Loucy (cell line): ENCODE results near the gene DLGAP5.

Source experiments
- CTCF ChIP-seq: fragments of 200-600 bp; sonication (generic); conservative IDR thresholded peaks from 2 replicates; pipeline ENCODE4 v1.5.1; 2014; ENCODE audit warnings: mild to moderate bottlenecking, antibody characterized with exemption, low read length
- EZH2phosphoT487 ChIP-seq: fragments of 200-600 bp; IDR thresholded peaks from 2 replicates; pipeline ENCODE4 v1.6.1; 2018; ENCODE audit warnings: antibody characterized with exemption, mild to moderate bottlenecking, moderate library complexity, borderline replicate concordance

- TF ChIP-seq CTCF (no peak), EZH2phosphoT487 (no peak)
Observed at GRCh38 chr14:55207832-55208231, 16.4 kb upstream of the DLGAP5 start.
